ENCODE results near the gene VSTM2B.

The VSTM2B gene

GRCh38 chr19:29593869-29594268 lies 68.1 kb downstream of the VSTM2B start:
- no peak for DNase-seq (ENCODE audit: low read depth)

- DNase-seq (ENCODE audit: low read depth): no peak
These were observed 70.4 kb downstream of the VSTM2B start for GRCh38 chr19:29596080-29596727.

- DNase-seq (ENCODE audit: low read depth): no peak
These were observed 71.2 kb downstream of the VSTM2B start for GRCh38 chr19:29596885-29597525.

- DNase-seq (ENCODE audit: low read depth): no peak
These were observed 72.2 kb downstream of the VSTM2B start for GRCh38 chr19:29598036-29598435.

GRCh38 chr19:29598496-29598895 lies 72.7 kb downstream of the VSTM2B start:
- no peak for DNase-seq (ENCODE audit: low read depth)

GRCh38 chr19:29603308-29603707 lies 77.5 kb downstream of the VSTM2B start:
- DNase-seq (ENCODE audit: low read depth): no peak

GRCh38 chr19:29605653-29606419 lies 80.0 kb downstream of the VSTM2B start, which contains the start of gene POP4:
Gene POP4, plus strand, starts transcription at chr19:29606283. Its CDS starts 36 bp downstream, at chr19:29606319.
- peak; percentile 97 for DNase-seq (ENCODE audit: low read depth)

- no peak for DNase-seq (ENCODE audit: low read depth)
These were observed 80.6 kb downstream of the VSTM2B start for GRCh38 chr19:29606420-29606747.

- DNase-seq (ENCODE audit: low read depth): no peak
These were observed 83.8 kb downstream of the VSTM2B start for GRCh38 chr19:29609636-29610035.

- no peak for DNase-seq (ENCODE audit: low read depth)
These were observed 84.4 kb downstream of the VSTM2B start for GRCh38 chr19:29610213-29610573.

- DNase-seq (ENCODE audit: low read depth): peak; percentile 81
These were observed 84.9 kb downstream of the VSTM2B start for GRCh38 chr19:29610574-29611271.

GRCh38 chr19:29612121-29612520 lies 86.3 kb downstream of the VSTM2B start:
- DNase-seq (ENCODE audit: low read depth): no peak

GRCh38 chr19:29612801-29613595 lies 87.2 kb downstream of the VSTM2B start:
- no peak for DNase-seq (ENCODE audit: low read depth)

- no peak for DNase-seq (ENCODE audit: low read depth)
These were observed 88.3 kb downstream of the VSTM2B start for GRCh38 chr19:29614046-29614445.

All from activated T-cell treated with anti-CD3 and anti-CD28 coated beads for 24 hours (primary cell).